LHCN-M2 (cell line): ENCODE results near the gene EML2. TPM values are rescaled to one million over a fixed set of nuclear protein-coding genes. Genes with fewer than 3 reads are reported as not detected.
"Not testable (repeated sequence)": the region's sequence is repeated elsewhere in the genome, so short reads cannot be mapped to it uniquely, and the experiment has no call there.

Experiments
- DNase-seq: peaks from one replicate; pipeline ENCODE4 v3.0.0-alpha.2; 2012; ENCODE audit warnings: low read depth
- total RNA-seq: library from RNA; depleted of rRNA; stranded (reverse); fragments of >200 nt; gene quantifications from 2 replicates; pipeline ENCODE4 v1.2.3, GENCODE V29; 2014

The EML2 gene
- total RNA-seq, 1 experiment from 2014 or later = 20.1 TPM

DNA sequence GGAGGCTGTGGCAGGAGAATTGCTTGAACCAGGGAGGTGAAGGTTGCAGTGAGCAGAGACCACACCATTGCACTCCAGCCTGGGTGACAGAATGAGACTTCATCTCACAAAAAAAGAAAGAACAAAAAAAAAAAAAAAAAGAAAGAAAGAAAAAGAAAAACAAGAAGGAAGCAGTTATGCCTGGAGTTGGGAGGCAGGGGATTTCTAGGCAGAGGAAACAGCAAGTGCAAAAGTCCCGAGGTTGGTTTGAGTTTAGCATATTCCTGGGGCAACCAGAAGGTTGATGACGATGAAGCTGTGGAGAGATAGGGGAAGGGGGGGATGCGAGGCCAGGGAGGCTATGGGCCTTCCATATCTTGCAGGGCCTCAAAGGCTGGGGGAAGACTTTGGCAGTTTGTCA is 11.5 kb upstream of the EML2 start:
- no peak for DNase-seq

DNA sequence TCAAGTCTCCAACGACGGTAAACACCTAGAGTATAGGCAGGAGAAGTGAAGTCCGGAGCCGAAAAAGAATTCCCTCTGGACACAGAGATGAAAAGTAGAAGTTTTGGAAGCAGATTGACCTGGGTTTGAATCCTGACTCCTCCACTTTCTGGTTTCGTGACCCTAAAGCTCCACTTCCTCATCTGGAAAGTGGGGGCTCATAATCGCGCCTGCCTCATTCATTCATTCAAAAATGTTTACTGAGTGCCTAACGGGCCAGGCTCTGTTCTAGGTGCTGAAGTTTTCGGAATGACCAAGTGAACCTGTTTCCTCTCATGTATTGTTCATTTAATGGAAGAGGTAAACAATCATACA is 7.1 kb upstream of the EML2 start:
- no peak for DNase-seq

DNA sequence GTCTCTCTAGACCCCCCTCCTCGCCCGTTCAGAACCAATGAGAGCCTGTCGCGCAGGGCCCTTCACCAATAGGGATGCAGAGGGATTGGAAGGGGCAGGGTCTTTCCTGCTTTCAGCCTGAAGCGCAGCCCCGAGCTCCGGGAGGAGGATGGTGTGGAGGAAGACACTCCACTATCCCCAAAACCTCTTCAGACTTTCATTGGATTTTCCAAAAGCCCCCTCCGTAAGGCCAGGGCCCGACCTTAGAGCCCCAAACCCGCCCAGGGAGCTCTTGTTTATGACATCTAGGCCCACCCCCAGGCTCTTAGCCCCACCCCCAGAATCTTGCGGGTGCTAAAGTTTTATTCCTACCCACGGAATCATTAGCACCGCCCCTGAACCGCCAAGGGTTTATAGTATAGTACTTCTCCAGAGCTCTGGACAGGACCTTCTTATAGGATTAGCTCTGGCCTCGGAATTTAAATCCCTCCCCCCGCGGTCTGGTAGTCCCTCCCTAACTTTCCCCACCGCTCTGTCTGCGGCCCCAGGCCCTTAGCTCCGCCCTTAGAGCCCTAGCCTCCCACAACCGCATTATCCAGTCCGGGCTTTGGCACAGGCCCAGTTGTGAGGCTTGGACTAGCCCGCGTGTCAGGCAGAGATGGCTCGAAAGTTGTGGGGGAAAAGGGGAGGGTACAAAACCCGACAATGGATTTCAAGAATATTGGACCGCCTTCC is 6.6 kb upstream of the EML2 start:
- DNase-seq = peak; percentile 85

DNA sequence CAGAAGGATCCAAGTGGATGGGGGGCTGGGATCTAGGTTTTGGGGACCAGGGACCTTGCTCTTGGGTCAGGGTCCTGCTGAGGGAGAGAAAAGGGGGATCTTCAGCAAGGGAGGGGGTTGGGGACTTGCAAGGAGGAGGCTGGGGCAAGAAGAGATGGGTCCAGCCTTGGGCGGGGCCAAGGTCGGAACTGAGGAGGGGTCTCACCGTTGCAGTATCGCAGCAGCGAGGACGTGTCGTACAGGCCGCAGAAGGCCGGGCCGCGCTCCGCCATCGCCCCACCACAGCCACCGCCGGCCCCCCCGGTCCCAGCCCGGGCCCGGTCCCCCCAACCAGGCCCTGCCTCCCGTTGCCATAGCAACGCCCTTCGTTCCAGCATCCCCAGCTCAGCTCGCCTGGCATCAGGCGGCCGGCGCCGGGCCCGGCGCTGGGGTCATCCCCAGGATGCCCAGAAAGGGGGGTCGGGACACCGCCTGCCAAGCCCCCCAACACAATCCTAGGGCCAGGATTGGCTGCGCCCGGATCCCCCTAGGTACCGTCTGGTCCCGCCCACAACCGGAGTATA is 6.0 kb upstream of the EML2 start:
- no peak for DNase-seq

DNA sequence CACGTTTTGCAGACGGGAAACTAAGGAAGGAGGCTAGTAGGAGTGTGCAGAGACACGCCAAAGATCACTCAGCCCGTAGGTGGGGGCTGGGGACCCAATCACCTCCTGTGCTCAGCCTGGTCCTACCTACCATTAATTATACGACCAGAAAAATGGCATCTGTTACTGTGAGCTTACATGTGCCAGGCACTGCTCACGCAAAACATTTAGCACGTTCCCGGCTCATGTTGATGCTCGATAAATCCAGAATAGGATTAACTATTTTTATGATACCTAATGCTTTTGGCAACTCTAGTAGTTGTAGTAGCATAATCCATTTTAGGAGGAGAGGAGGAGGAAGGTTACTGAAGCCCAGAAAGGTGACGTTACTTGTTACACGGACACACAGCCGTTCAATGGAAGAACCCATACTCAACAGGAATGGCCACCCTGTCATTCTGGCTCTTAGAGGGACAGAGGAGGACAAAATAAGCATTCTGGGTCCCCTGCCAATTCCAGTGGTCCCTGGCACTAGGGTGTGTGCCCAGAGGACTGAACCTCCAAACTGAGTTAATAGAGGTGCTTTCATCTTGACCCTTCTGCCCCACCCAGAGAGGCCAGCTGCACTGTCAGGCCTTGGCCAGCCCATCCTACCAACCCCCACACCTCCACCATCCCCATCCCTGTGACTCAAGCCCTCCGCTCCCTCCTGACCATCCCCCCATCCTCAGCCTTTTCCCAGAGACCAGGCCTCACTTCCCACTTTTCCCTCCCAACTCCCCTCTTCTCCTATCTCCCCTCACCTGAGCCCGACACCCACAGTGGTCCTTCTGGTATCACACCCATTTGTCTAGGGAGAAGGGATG is 5.0 kb upstream of the EML2 start:
- no peak for DNase-seq

DNA sequence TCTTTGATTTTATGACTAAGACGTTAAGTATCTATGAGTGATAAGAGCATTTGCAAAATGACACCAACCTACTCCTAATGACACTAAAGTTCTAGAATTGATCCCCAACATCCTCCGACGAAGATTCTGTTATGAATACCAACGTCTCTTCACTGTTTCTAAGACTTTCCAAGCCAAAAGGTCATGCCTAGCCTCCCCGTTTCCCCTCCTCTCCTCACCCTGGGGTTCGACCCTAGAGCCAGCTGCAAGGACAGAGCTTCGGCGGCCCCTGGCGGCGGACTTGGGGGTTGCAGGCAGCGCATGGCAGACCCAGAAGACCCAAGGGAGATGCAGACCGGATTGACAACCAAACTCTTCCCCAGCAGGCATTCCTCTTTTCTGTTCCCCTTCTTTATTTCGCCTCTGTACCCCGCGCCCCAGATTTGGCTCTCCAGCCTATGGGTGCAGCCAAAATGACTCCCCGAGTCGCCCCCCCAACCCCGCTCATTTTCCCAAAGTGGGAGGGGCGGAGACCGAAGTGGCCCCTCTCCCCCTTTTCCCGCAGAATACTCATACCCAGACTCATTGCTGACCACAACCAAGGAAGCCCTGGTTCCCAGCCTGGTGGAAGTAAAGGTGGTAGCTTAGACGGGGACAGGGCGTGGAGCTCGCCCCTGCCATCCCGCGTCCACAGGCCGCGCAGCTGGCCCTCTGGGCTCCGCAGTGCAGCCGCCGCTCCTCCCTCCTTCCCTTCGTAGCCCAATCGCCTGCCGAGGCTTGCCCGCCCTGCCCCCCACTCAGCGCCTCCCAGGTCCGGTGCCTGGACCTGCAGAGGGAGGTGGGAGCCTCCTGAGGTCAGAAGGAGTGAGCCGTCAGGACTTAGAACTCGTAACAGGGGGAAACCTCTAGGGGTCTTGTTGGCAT is 4.1 kb upstream of the EML2 start:
- peak; percentile 77 for DNase-seq

DNA sequence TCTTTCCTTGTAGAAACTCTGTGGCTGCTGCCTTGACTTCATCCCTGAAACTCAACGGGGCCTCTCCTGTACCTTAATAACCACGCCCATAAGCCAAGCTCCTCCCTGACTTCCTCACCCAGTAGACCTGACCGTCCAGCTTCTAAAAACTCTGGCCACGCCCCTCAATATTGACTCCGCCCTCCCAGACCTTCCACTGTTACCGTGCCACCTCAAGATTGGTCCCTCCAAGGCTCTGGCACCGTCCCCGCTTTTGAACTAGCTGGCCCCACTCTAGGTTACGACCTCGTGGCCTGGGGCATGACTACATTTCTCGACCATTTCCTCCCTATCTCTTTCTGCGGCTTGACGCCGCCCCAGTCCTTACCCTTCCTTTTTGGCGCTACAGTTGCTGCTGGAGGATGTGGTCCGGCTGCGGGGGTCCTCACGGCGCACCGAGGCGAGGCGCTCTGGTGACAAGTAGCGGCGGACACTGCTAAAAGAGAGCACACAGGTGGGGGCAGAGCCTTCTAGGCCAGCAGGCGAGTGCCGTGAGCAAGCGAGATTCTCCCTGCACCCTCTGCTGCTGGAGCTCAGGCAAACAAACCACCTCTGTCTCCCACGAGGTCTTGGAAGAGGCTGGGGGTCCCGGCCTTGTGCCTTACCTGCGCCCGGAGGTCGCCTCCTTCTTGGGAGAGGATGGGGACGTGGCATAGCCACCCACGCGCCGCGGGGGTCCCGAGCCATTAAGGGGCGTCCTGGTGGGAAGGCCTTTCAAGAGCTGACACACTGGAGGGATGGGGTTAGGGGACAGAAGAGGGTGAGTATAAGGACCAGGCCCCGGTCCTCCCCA is 2.3 kb upstream of the EML2 start:
- DNase-seq = peak; percentile 64

DNA sequence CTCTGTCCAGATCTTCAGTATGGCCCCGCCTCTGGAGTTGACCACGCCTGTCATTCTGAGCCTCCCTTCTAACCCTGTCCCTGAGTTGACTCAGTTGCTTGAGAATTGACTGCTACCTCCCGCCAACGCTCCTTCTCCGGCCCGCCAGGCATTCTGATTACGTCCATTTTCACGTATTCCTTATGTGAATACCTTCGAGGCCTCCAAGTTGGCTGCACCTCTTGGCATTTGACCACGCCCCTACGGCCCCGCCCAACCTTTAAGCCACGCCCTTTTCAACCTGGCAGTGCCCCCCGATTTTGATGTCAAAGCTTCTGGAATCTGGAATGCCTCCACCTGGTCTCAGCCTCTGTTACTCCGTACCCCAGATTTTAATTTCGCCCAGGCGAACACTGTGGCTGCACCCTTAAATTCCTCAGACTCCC is 1.7 kb upstream of the EML2 start:
- DNase-seq = no peak

DNA sequence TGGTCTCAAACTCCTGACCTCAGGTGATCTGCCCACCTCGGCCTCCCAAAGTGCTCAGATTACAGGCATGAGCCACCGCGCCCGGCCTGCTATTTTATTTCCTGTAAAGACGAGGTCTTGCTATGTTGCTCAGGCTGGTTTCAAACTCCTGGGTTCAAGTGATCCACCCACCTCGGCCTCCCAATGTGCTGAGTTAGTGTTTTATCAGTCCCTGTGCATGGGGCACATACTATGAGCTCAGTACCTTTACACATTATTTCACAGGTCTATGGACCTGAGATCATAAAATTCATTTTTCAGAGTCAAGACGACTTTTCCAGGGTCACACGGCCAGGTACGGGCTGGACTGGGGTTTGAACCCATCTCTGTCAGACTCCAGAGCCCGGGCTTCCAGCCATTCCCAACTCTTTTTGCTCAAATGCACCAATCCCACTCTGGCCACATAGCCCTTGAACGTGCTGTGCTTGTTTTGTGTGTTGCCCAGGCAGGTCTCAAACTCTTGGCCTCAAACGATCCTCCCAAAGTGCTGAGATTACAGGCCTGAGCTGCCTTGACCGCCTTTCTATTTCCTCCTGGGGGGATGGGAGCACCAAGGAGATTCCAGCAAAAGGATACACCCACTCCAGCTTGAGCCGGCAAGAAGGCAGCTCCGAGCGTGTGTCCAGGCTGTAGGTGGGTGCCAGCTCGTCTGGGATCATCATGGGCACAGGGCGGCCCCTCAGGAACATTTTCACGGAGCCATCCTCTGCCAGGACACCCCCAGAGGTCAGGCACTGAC is 1.1 kb downstream of the EML2 start:
- DNase-seq = peak; percentile 35

DNA sequence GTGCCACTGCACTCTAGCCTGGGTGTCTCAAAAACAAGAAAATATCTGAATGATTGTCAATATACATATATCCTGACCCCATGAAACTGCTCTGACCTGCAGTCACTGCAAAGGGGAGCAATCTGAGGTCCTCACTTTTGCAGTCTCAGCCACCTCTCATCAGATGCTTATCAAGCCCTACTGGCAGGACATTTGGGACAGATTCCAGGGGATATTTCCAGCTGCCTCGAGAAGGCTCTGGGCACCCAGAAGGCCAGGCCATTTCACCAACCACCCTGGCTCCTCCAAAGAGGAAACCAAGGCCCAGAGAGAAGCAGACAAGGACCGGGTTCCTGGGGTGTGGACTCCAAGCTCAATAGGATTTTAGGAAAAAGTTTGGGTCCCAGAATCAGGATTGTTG is 2.3 kb downstream of the EML2 start:
- no peak for DNase-seq

DNA sequence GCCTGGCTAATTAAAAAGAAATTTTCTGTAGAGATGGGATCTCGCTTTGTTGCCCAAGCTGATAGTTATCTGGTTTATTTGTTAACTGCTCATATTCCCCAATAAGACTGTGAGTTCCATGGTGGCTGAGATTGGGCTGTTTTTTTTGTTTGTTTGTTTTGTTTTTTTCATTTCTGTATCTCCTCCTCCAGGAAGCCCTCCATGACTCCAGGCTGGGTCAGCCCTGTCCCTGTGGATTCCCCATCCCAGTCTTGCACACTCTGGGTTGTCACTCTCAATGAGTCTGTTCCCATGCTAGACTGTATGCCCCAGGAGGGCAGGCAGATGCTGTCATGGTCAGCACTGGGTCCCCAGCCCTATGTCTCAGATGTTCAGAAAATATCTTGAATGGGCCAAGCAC is 2.9 kb downstream of the EML2 start:
- DNase-seq = no peak

DNA sequence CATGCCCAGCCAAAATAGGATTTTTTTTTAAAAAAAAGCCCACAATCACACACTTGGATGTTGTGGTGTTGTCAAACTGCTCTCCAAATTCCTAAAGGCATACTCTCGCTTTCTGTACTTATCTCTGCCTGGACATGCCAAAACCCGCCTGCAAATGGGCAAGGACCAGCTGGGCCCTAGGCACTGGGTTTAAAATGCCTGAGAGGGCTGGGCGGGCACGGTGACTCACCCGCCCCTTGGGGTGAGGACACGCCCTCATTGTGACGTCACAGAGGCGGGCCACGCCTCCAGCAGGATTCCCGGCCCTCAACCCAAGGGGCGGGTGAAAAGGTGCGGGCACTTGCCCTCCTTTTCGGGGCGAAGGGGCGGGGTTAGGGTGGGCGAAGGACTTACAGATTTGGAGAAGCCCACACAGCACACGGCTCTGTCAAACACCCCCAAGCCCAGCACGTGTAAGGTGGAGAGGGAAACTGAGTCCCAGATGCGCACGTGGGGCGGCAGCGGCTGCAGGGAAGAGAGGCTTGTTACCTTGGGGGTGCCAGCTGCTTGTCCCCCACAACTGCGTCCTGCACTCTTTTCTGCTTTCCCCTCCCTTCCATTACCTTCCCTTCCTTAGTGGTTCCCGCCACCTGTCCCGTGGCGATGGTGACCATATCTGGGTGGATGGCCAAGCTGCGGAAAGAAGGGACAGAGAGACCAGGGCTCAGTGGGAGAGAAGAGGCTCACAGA is 6.6 kb downstream of the EML2 start:
- DNase-seq = peak; percentile 96

DNA sequence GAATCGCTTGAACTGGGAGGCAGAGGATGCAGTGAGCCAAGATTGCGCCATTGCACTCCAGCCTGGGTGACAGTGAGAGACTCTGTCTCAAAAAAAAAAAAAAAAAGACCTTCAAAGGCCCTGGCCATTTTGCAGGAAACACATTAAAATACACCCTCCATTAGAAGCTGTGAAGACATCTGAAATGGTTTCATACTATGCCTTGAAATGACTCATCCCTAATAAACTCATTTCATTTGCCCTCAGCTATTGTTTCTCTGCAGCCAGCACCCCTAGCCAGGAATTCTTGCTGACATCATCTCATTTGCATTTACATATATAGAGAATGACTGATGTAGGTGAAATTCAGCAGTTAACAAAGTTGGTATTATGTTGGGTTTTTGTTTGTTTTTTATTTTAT is 8.7 kb downstream of the EML2 start:
- DNase-seq = peak; percentile 80

DNA sequence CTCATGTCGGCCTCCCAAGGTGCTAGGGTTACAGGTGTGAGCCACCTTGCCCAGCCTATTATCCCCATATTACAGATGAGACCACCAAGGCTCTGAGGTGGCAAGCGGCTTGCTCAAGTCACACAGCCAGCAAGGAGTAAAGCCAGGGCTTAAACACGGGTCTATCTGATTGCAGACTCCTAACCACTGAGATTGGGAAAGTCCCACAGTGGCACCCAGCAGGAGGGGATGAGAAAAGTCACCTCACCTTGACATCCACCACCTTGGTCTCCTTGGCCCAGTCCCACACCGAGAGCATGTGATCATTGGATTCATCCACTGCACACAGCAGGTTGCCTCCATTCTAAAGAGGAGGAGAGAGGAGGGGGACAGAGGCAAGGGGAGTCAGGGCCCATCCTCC is 9.5 kb downstream of the EML2 start:
- DNase-seq = no peak

DNA sequence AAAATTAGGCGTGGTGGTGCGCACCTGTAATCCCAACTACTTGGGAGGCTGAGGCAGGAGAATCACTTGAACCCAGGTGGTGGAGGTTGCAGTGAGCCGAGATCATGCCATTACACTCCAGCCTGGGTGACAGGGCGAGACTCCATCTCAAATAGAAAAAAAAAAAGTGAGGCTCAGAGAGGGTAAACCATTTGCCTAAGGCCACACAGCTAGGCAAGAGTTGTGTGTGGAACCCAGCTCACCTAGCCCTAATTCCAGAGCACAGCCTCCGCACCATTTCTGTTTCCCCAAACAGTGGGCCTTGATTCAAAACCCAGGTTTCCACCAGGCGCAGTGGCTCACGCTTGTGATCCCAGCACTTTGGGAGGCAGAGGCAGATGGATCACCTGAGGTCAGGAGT is 11.0 kb downstream of the EML2 start:
- not testable (repeated sequence) for DNase-seq

DNA sequence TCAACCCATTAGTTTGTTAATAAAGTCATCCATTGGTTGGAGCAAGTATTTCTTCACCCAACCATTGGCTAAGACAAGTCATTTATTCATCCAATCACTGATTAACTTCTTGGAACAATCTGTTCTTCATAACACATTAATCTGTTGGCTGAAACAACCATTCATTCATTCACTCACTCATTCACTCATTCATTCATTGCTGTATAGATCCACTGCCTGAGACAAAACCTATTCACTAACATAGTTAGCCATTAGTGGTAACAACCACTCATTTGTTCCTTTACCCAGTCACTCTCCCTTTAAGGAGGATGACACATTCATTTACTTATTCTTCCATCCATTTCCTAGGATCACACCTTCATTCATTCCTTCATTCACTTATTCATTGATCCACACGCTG is 15.2 kb downstream of the EML2 start:
- DNase-seq = no peak

DNA sequence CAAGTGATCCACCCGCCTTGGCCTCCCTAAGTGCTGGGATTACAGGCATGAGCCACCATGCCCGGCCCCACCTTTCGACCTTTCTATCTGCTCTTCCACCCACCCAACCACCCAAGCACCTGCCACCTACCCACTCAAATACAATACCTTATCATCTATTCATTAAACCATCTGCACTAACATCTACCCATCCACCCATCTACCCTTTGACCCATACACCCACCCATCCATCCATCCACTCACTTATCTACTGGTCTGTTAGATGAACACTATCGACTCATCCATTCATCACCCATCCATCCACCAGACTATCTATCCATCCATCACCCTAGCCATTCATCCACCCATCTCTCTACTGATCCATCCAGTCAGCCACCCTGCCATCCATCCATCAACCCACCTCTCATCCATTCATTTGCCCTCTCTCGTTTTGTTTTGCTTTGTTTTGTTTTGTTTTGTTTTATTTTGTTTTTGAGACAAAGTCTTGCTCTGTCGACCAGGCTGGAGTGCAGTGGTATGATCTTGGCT is 17.2 kb downstream of the EML2 start:
- DNase-seq = no peak

DNA sequence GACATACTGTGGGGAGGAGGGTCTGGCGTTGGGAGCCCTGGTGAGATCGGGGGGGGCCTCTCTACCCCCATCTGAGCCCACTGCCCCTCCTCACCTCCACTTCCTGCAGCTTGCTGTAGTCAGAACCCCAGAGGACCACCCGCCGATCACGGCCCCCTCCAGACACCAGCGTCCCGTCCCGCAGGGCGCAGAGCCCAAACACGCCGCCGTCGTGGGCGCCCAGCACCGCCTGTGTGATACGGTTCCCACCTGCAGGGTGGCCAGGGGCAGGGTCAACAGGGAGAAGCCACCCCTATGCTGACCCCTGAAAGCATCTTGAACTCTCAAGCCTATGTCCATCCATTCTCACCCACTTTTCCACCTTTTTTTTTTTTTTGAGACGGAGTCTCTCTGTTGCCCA is 17.8 kb downstream of the EML2 start:
- no peak for DNase-seq

DNA sequence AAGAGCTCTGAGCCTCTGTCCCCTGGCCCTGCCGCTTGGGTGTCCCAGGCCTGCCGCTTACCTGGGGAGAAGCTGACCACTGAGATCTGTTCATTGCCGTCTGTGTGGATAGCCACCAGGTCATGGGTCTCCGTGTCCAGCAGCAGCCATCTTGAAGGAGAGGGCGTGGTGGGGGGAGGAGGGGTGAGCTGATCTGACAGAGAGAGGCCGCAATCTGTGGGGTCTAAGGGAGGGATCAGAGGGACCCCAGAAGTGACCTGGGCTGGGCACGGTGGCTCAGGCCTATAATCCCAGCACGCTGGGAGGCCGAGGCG is 22.5 kb downstream of the EML2 start:
- DNase-seq = no peak
